Measurements from ENCODE around the gene GBP2. TPM values are rescaled to one million over a fixed set of nuclear protein-coding genes. Genes with fewer than 3 reads are reported as not detected.

GBP2 gene
- total and polyA plus RNA-seq, 8 donors: 2.4 to 19.5 (median 7.8) TPM

GRCh38 chr1:89063094-89063493, 62.8 kb downstream of the GBP2 start:
- FAIRE-seq (no peak), DNase-seq (no peak), ATAC-seq (no peak)
- intact Hi-C loops (cut with DNase I): no loop called here
- no peak overlapping the region for H3K27ac ChIP-seq
- WGBS, 2 donors: 82 to 90% methylated on average over 3 of the region's 3 CpGs
- H3K27me3 ChIP-seq: no peaks in the 10 kb centered on the region
- H3K4me1 ChIP-seq: no peaks in the 10 kb centered on the region
- TF ChIP-seq CTCF (IDR thresholded peaks at IDR 0.05): no peak
- no peak overlapping the region for H3K4me3 ChIP-seq
- no peaks in the 10 kb centered on the region for H3K9me3 ChIP-seq
- peaks cover 0 to 8% (median 0%) of the 10 kb centered on the region in 3 donors for H3K36me3 ChIP-seq

- ATAC-seq (no peak), DNase-seq (no peak), FAIRE-seq (no peak)
- Histone ChIP-seq H3K4me1 (no peaks in the 10 kb centered on the region), H3K4me3 (no peak overlapping the region), H3K36me3 (peaks cover 0 to 8% (median 0%) of the 10 kb centered on the region in 3 donors), H3K27ac (no peak overlapping the region), H3K27me3 (no peaks in the 10 kb centered on the region), H3K9me3 (no peaks in the 10 kb centered on the region)
- intact Hi-C loops (cut with DNase I): no loop called here
- 66 to 74% methylated on average over 5 of the region's 5 CpGs for WGBS, 2 donors
- TF ChIP-seq CTCF (IDR thresholded peaks at IDR 0.05): no peak
Measured at GRCh38 chr1:89060091-89060490, 65.8 kb downstream of the GBP2 start.

Other genes starting within 250 kb of the GBP2 start
- gene GTF2B, start 234.5 kb downstream of the GBP2 start, total RNA-seq: 10 to 100 TPM in 3 of 6 donors, 1 to 10 TPM in 3; 6.3 to 15.5 (median 10.4) TPM
- gene GTF2B, start 234.5 kb downstream of the GBP2 start, polyA plus RNA-seq: 10 to 100 TPM; 11.1 to 18.6 TPM
- 10 to 100 TPM; 11.2 to 17.9 (median 15.2) TPM for gene KYAT3, start 133.5 kb downstream of the GBP2 start, total RNA-seq
- 10 to 100 TPM; 11.2 to 16.7 TPM for gene KYAT3, start 133.5 kb downstream of the GBP2 start, polyA plus RNA-seq
- gene RBMXL1, start 133.5 kb downstream of the GBP2 start, total RNA-seq: 10 to 100 TPM in 1 of 6 donors, 1 to 10 TPM in 5; 5.5 to 11.5 (median 7.3) TPM
- gene RBMXL1, start 133.5 kb downstream of the GBP2 start, polyA plus RNA-seq: 1 to 10 TPM; 2.0 to 3.6 TPM
- 10 to 100 TPM in 2 of 6 donors, 1 to 10 TPM in 4; 3.6 to 18.4 (median 4.2) TPM for gene GBP3, start 103.2 kb downstream of the GBP2 start, total RNA-seq
- gene GBP3, start 103.2 kb downstream of the GBP2 start, polyA plus RNA-seq: 1 to 10 TPM; 2.1 to 3.5 TPM
- 1 to 10 TPM; 1.3 to 8.5 (median 3.0) TPM for gene GBP1, start 60.9 kb downstream of the GBP2 start, total RNA-seq
- 1 to 10 TPM; 3.8 to 4.9 TPM for gene GBP1, start 60.9 kb downstream of the GBP2 start, polyA plus RNA-seq
- under 1 TPM in 1 of 6 donors, not detected in 5; 0.09 TPM for gene GBP7, start 49.9 kb upstream of the GBP2 start, total RNA-seq
- not detected for gene GBP7, start 49.9 kb upstream of the GBP2 start, polyA plus RNA-seq
- gene GBP4, start 72.8 kb upstream of the GBP2 start, total RNA-seq: 1 to 10 TPM in 5 of 6 donors, under 1 TPM in 1; 0.66 to 2.6 (median 1.3) TPM
- gene GBP4, start 72.8 kb upstream of the GBP2 start, polyA plus RNA-seq: 1 to 10 TPM; 1.3 to 1.8 TPM
- gene GBP5, start 146.7 kb upstream of the GBP2 start, total RNA-seq: 1 to 10 TPM in 1 of 6 donors, under 1 TPM in 5; 0.20 to 1.4 (median 0.63) TPM
- under 1 TPM; 0.16 to 0.19 TPM for gene GBP5, start 146.7 kb upstream of the GBP2 start, polyA plus RNA-seq
- gene GBP6, start 237.9 kb upstream of the GBP2 start, total RNA-seq: under 1 TPM in 1 of 6 donors, not detected in 5; 0.09 TPM
- under 1 TPM; 0.05 to 0.08 TPM for gene GBP6, start 237.9 kb upstream of the GBP2 start, polyA plus RNA-seq